IMR-90 (cell line): ENCODE results near the gene EXOC4.

Experiments used
- BHLHE40 ChIP-seq: fragments of 150-350 bp; IDR thresholded peaks from 2 replicates; pipeline ENCODE4 v1.6.1; 2016; ENCODE audit warnings: mild to moderate bottlenecking, low read depth, low read length
- CTCF ChIP-seq: conservative IDR thresholded peaks from 2 replicates; pipeline ENCODE4 v1.5.1; 2012; ENCODE audit warnings: mild to moderate bottlenecking, low read depth, low read length, improper control_type of control experiment
- MXI1 ChIP-seq: IDR thresholded peaks from 2 replicates; pipeline ENCODE4 v1.6.1; 2012; ENCODE audit warnings: low read depth, mild to moderate bottlenecking, low read length, moderate library complexity, borderline replicate concordance
- POLR2A ChIP-seq: IDR thresholded peaks from 2 replicates; pipeline ENCODE4 v1.6.1; 2012; ENCODE audit warnings: mild to moderate bottlenecking, low read depth, low read length
- RCOR1 ChIP-seq: IDR thresholded peaks from 2 replicates; pipeline ENCODE4 v1.6.1; 2012; ENCODE audit warnings: mild to moderate bottlenecking, low read length, improper control_type of control experiment; ENCODE audit not compliant: insufficient replicate concordance
- RFX5 ChIP-seq: IDR thresholded peaks from 2 replicates; pipeline ENCODE4 v1.8.0; 2012; ENCODE audit warnings: low read depth, mild to moderate bottlenecking, low read length, moderate library complexity
- SMC3 ChIP-seq: fragments of 150-350 bp; IDR thresholded peaks from 2 replicates; pipeline ENCODE4 v1.6.1; 2016; ENCODE audit warnings: low read depth, mild to moderate bottlenecking, antibody characterized with exemption, low read length, moderate library complexity

GRCh38 chr7:133252858-133253518 is at the start of gene EXOC4:
- peak; percentile 66 for TF ChIP-seq POLR2A
- TF ChIP-seq CTCF = no peak
- no peak for TF ChIP-seq SMC3
- peak; percentile 23; the same call in 1 of the 2 replicates for TF ChIP-seq MXI1
- no peak for TF ChIP-seq RFX5
- no peak for TF ChIP-seq RCOR1
- TF ChIP-seq BHLHE40 = no peak
